OCI-LY3 (cell line): Measurements from ENCODE around the gene LHPP.

Experiments used
- CTCF ChIP-seq: fragments of 200-600, 300-600 bp; sonication (generic); IDR thresholded peaks from 2 replicates; pipeline ENCODE4 v1.5.1; 2014; ENCODE audit warnings: antibody characterized with exemption, low read length, low read depth
- EZH2phosphoT487 ChIP-seq: fragments of 200-600 bp; shearing (Covaris generic); IDR thresholded peaks from 2 replicates; pipeline ENCODE4 v1.6.1; 2018; ENCODE audit warnings: antibody characterized with exemption, mixed run types, low read depth

- no peak for TF ChIP-seq EZH2phosphoT487
- no peak for TF ChIP-seq CTCF
Observed at GRCh38 chr10:124572751-124573150, 111.1 kb downstream of the LHPP start.
